Activated CD4-positive, alpha-beta T cell treated with anti-CD3 and anti-CD28 coated beads, Interleukin-2, amount 10 ng/mL, durations not matched to agents 24 days and 14 days (primary cell): ENCODE results near the gene TAF4. TPM values are rescaled to one million over a fixed set of nuclear protein-coding genes. Genes with fewer than 3 reads are reported as not detected.
"Not testable (repeated sequence)": the region's sequence is repeated elsewhere in the genome, so short reads cannot be mapped to it uniquely, and the experiment has no call there.

Experiments used
- DNase-seq: peaks from one replicate; pipeline ENCODE4 v3.0.0; 2022
- H3K27ac Mint-ChIP-seq: one replicate; pipeline ENCODE4 v1.8.0; 2022; ENCODE audit warnings: mild to moderate bottlenecking, mixed read lengths
- H3K27me3 Mint-ChIP-seq: one replicate; pipeline ENCODE4 v1.8.0; 2022; ENCODE audit warnings: mixed read lengths
- H3K36me3 Mint-ChIP-seq: one replicate; pipeline ENCODE4 v1.8.0; 2022; ENCODE audit warnings: low read depth, mild to moderate bottlenecking, mixed read lengths
- H3K4me1 Mint-ChIP-seq: one replicate; pipeline ENCODE4 v1.8.0; 2021; ENCODE audit warnings: mixed read lengths
- H3K4me3 Mint-ChIP-seq: one replicate; pipeline ENCODE4 v1.8.0; 2022; ENCODE audit warnings: mild to moderate bottlenecking, moderate library complexity, mixed read lengths
- H3K9me3 Mint-ChIP-seq: one replicate; pipeline ENCODE4 v1.8.0; 2021; ENCODE audit warnings: mixed read lengths
- intact Hi-C: fragments of 100-400 bp; cut with micrococcal nuclease; formaldehyde crosslinking; loops from one replicate; pipeline ENCODE4 v1.15.1; 2023
- total RNA-seq: library from RNA; stranded (reverse); gene quantifications from 2 replicates; pipeline ENCODE4 v1.2.3, GENCODE V29; 2022

Gene TAF4
- total RNA-seq, 1 donor from 2014 or later: 25.6 TPM

- H3K27me3 Mint-ChIP-seq: peaks cover 2% of the 10 kb centered on the region
Measured at GRCh38 chr20:61956396-61957342, 109.0 kb downstream of the TAF4 start.

GRCh38 chr20:61955668-61956395 is 109.8 kb downstream of the TAF4 start:
- H3K9me3 Mint-ChIP-seq: no peaks in the 10 kb centered on the region
- intact Hi-C loops: no loop called here
- DNase-seq: no peak
- peaks cover 2% of the 10 kb centered on the region for H3K27me3 Mint-ChIP-seq
- H3K4me3 Mint-ChIP-seq: no peak overlapping the region
- H3K27ac Mint-ChIP-seq: no peak overlapping the region
- H3K4me1 Mint-ChIP-seq: no peaks in the 10 kb centered on the region
- no peaks in the 10 kb centered on the region for H3K36me3 Mint-ChIP-seq

More at GRCh38 chr20:61956396-61957342, 109.0 kb downstream of the TAF4 start:
- peak; percentile 32 for DNase-seq
- Mint-ChIP-seq H3K36me3 (no peaks in the 10 kb centered on the region), H3K9me3 (no peaks in the 10 kb centered on the region), H3K4me3 (no peak overlapping the region), H3K27ac (no peak overlapping the region), H3K4me1 (no peaks in the 10 kb centered on the region)
- intact Hi-C loops: no loop called here

DNA sequence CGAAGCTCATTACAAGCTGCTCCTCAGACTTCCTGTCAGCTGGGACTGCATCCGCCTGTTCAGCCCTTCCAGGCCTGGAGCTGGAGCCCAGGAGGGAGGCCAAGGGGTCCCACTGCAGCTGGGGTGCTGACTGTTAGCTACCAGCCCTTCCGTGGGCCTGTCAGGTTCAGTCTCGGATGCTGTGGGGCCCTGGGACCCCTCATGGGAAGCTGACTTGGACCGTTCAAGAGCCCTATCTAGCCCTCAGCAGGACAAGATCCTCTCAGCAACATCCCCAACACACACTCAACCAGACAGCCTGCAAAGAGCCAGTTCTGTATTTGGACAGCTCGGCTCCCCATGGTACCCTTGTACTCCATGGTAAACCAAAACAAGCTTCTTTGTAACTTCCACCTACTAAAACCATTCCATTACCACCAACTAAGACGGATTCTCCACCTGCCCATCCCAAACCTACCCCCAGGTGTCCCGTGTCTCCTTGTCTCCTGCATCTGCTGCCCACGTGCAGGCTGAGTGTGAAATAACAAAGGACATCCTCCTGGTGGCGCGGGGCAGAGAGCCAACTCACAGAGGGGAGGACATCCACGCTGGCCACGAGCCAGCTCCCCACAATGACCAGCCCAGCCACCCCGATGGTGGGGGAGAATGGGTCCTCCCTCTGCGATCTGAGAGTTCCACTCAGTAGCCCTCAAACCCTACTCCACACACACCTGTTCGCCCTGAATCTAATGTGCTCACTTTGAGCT is 111.2 kb downstream of the TAF4 start:
- H3K9me3 Mint-ChIP-seq: no peaks in the 10 kb centered on the region
- H3K36me3 Mint-ChIP-seq: no peaks in the 10 kb centered on the region
- peak; percentile 44 for DNase-seq
- H3K27me3 Mint-ChIP-seq: peaks cover 2% of the 10 kb centered on the region
- no peak overlapping the region for H3K4me3 Mint-ChIP-seq
- intact Hi-C loops: no loop called here
- no peaks in the 10 kb centered on the region for H3K4me1 Mint-ChIP-seq
- no peak overlapping the region for H3K27ac Mint-ChIP-seq

- Mint-ChIP-seq H3K36me3 (no peaks in the 10 kb centered on the region), H3K4me3 (no peak overlapping the region), H3K9me3 (no peaks in the 10 kb centered on the region), H3K27ac (no peak overlapping the region), H3K27me3 (peaks cover 2% of the 10 kb centered on the region), H3K4me1 (no peaks in the 10 kb centered on the region)
- DNase-seq: peak; percentile 33
- intact Hi-C loops: no loop called here
Measured at GRCh38 chr20:61953037-61954021, 112.4 kb downstream of the TAF4 start.

DNA sequence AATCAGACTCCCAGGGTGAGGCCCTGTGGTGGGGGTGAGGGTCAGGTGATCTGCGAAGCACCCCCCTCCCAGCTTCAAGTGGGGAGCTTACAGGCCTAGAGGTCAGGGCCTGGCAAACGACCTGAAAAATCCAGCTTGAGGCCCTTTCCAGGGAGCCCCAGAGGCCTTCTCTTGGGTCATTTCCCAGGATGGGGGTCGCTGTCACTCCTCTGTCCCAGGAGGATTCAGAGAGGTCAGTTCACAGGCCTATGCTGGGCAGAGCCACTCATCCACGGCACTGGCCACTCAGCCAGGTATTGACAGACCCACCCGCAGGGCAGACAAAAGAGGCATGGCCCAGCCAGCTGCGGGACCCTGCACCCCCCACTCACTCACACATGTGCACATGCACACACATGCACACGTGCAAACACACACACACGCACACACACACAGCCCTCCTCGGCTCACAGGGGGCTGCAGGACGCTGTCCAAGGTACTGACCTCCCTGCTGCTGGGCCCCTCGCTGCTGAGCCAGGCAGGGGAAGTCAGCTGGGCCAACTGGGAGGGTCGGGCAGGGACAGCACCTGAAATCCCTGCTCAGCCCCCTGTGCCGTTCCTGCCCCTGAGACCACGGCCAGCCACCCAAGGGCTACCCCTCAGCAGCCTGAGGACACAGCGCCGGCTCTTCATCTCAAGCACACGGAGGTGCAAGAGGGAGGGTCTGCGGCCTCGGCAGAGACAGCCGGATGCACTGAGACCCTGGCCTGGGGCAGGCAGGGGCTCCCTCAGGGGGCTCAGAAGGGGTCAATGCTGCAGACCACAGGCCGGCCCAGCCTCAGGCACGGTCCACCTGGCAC is 113.8 kb downstream of the TAF4 start:
- intact Hi-C loops: no loop called here
- no peaks in the 10 kb centered on the region for H3K9me3 Mint-ChIP-seq
- peak; percentile 44 for DNase-seq
- H3K4me3 Mint-ChIP-seq: no peak overlapping the region
- peaks cover 2% of the 10 kb centered on the region for H3K27me3 Mint-ChIP-seq
- no peaks in the 10 kb centered on the region for H3K4me1 Mint-ChIP-seq
- H3K36me3 Mint-ChIP-seq: no peaks in the 10 kb centered on the region
- no peak overlapping the region for H3K27ac Mint-ChIP-seq

DNA sequence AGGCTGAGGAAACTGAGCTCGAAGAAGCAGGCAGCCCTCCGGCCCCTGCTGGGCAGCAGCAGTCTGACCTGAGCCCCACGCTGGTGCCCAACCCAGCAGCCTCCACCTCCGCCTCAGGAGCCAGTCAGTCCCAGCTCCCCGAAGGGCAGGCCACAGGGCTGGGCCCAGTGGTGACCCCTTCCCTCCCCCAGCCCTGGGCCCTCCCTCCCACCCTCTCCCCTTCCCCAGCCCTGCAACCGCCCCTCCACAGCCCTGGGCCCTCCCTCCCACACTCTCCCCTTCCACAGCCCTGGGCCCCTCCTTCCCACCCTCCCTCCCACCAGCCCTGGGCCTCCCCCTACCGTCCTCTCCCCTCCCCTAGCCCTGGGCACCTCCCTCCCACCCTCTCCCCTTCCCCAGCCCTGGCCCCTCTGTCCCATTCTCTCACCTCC is 115.0 kb downstream of the TAF4 start:
- H3K27ac Mint-ChIP-seq: no peak overlapping the region
- no peaks in the 10 kb centered on the region for H3K4me1 Mint-ChIP-seq
- peaks cover 2% of the 10 kb centered on the region for H3K27me3 Mint-ChIP-seq
- no peaks in the 10 kb centered on the region for H3K9me3 Mint-ChIP-seq
- no peak for DNase-seq
- intact Hi-C loops: no loop called here
- H3K4me3 Mint-ChIP-seq: no peak overlapping the region
- no peaks in the 10 kb centered on the region for H3K36me3 Mint-ChIP-seq

DNA sequence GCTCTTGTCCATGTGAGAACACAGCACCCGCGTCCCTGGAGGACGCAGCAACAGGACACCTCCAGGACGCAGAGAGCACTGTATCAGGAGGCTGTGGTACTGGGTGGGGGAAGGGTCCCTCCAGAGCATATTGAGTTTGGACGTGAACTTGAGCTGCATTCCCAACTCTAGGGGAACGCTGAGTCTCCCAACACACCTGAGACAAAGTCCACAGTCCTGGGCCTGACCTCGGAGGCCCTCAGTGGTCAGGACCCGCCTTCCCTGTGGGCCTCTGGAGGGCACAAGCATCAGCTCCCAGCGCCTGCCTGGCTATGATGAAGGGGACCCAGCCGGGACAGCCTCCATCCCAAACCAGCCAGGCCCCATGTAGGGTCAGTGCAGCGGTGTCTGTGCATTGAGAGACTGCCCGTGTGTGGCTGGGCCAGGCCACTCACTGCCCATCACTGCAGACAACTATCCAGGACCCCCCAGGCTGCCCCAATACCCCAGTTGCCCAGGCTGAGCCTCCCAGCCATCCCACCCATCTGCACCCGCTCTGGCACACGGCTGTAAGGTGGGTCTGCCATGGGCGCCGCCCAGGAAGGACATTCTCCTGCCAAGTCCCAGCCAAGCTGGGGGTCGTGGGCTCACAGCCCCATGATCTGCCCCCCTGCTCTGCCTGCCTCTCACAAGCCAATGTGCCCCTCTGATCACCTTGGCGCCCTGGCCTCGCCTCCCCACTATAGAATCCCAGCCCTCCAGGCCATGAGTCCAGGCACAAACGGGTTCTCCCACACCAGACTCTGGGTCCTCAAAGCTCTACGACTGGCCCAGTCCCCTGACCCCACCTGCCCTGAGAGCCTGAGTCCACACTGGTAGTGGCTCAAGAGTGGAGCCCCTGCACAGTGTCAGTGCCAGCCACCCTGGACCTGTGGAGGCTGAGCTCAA is 115.7 kb downstream of the TAF4 start:
- no peak for DNase-seq
- H3K4me3 Mint-ChIP-seq: no peak overlapping the region

GRCh38 chr20:61949363-61949713 is 116.3 kb downstream of the TAF4 start:
- Mint-ChIP-seq H3K4me1 (no peaks in the 10 kb centered on the region), H3K4me3 (no peak overlapping the region), H3K27me3 (no peaks in the 10 kb centered on the region), H3K36me3 (no peaks in the 10 kb centered on the region), H3K27ac (no peak overlapping the region), H3K9me3 (no peaks in the 10 kb centered on the region)
- intact Hi-C loops: no loop called here
- no peak for DNase-seq

More for the DNA sequence above, 115.7 kb downstream of the TAF4 start:
- Mint-ChIP-seq H3K36me3 (no peaks in the 10 kb centered on the region), H3K27me3 (no peaks in the 10 kb centered on the region), H3K27ac (no peak overlapping the region), H3K9me3 (no peaks in the 10 kb centered on the region), H3K4me1 (no peaks in the 10 kb centered on the region)
- intact Hi-C loops: no loop called here

GRCh38 chr20:61948586-61949362 is 116.9 kb downstream of the TAF4 start:
- intact Hi-C loops: no loop called here
- H3K9me3 Mint-ChIP-seq: no peaks in the 10 kb centered on the region
- H3K4me3 Mint-ChIP-seq: no peak overlapping the region
- H3K4me1 Mint-ChIP-seq: no peaks in the 10 kb centered on the region
- no peak overlapping the region for H3K27ac Mint-ChIP-seq
- no peaks in the 10 kb centered on the region for H3K27me3 Mint-ChIP-seq
- DNase-seq: no peak
- no peaks in the 10 kb centered on the region for H3K36me3 Mint-ChIP-seq

DNA sequence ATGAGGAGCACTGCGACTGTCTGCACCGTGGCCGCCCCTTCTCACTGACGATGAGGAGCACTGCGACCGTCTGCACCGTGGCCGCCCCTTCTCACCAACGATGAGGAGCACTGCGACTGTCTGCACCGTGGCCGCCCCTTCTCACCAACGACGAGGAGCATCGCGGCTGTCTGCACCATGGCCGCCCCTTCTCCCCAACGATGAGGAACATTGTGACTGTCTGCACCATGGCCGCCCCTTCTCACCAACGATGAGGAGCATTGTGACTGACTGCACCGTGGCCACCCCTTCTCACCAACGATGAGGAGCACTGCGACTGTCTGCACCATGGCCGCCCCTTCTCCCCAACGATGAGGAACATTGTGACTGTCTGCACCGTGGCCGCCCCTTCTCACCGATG is 117.6 kb downstream of the TAF4 start:
- DNase-seq, H3K27me3 Mint-ChIP-seq, H3K36me3 Mint-ChIP-seq, H3K9me3 Mint-ChIP-seq, H3K4me1 Mint-ChIP-seq, intact Hi-C loops, H3K4me3 Mint-ChIP-seq, H3K27ac Mint-ChIP-seq: not testable (repeated sequence)

GRCh38 chr20:61945495-61945894 is 120.2 kb downstream of the TAF4 start:
- intact Hi-C loops, H3K27me3 Mint-ChIP-seq, H3K9me3 Mint-ChIP-seq, H3K4me3 Mint-ChIP-seq, H3K27ac Mint-ChIP-seq, DNase-seq, H3K36me3 Mint-ChIP-seq, H3K4me1 Mint-ChIP-seq: not testable (repeated sequence)
